ENCODE data around the gene ATP8A2.

DNA sequence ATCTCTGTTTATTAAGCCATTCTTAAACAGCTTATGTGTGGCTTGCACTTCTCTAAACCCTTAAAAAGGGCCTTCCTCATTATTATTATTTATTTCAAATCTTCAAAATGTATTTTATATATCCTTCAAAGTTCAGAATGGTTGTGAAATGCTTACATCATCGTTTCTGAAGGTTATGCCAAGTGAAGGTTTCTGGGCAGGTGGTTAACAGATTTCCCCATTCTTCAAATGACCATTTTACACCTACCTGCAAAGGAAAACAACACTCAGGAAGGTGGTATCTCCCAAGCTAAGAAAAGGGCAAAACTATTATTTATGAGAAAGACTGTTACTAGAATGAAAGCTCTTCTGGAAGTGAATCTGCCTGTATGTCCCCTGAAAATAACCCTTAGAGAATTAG is 488.5 kb downstream of the ATP8A2 start:
- no peak for TF ChIP-seq POLR2AphosphoS5 (IDR thresholded peaks at IDR 0.05; ENCODE audit: low read depth, low read length)
- TF ChIP-seq, protein P1, sequence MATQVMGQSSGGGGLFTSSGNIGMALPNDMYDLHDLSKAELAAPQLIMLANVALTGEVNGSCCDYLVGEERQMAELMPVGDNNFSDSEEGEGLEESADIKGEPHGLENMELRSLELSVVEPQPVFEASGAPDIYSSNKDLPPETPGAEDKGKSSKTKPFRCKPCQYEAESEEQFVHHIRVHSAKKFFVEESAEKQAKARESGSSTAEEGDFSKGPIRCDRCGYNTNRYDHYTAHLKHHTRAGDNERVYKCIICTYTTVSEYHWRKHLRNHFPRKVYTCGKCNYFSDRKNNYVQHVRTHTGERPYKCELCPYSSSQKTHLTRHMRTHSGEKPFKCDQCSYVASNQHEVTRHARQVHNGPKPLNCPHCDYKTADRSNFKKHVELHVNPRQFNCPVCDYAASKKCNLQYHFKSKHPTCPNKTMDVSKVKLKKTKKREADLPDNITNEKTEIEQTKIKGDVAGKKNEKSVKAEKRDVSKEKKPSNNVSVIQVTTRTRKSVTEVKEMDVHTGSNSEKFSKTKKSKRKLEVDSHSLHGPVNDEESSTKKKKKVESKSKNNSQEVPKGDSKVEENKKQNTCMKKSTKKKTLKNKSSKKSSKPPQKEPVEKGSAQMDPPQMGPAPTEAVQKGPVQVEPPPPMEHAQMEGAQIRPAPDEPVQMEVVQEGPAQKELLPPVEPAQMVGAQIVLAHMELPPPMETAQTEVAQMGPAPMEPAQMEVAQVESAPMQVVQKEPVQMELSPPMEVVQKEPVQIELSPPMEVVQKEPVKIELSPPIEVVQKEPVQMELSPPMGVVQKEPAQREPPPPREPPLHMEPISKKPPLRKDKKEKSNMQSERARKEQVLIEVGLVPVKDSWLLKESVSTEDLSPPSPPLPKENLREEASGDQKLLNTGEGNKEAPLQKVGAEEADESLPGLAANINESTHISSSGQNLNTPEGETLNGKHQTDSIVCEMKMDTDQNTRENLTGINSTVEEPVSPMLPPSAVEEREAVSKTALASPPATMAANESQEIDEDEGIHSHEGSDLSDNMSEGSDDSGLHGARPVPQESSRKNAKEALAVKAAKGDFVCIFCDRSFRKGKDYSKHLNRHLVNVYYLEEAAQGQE (IDR thresholded peaks at IDR 0.05; ENCODE audit: insufficient read depth in 1 of 2, low read depth in 2 of 2, low read length in 2 of 2) = no peak
- no peak for TF ChIP-seq FOXP2 (optimal IDR thresholded peaks at IDR 0.05; ENCODE audit: borderline replicate concordance, extremely low read depth, extremely low read length, insufficient read depth)

Measured in PFSK-1 (cell line).